GM12878 (cell line): ENCODE measurements around the gene VCP. TPM values are rescaled to one million over a fixed set of nuclear protein-coding genes. Genes with fewer than 3 reads are reported as not detected.

Source experiments
- BHLHE40 ChIP-seq, 2 experiments: fragments of 450-650 bp in 1 of 2; IDR thresholded peaks; 2 replicates each; pipeline ENCODE4 v1.6.1; 2011 to 2017; ENCODE audit warnings: low read depth in 2 of 2, borderline replicate concordance in 1 of 2, improper control_type of control experiment in 1 of 2, low read length in 1 of 2, mild to moderate bottlenecking in 1 of 2
- CREM ChIP-seq: IDR thresholded peaks from 2 replicates; pipeline ENCODE4 v1.6.1; 2014; ENCODE audit warnings: antibody characterized with exemption, low read depth
- IKZF2 ChIP-seq, 2 experiments: fragments of 450-650 bp; IDR thresholded peaks; 2 replicates each; pipeline ENCODE4 v1.6.1; 2017; ENCODE audit warnings: mild to moderate bottlenecking in 2 of 2, moderate library complexity in 2 of 2
- NFYB ChIP-seq: IDR thresholded peaks from 2 replicates; pipeline ENCODE4 v1.6.1; 2011; ENCODE audit warnings: low read depth, mild to moderate bottlenecking, low read length, improper control_type of control experiment, moderate library complexity; ENCODE audit not compliant: insufficient read depth
- PKNOX1 ChIP-seq: fragments of 450-650 bp; IDR thresholded peaks from 2 replicates; pipeline ENCODE4 v1.6.1; 2016; ENCODE audit warnings: mild to moderate bottlenecking
- SIN3A ChIP-seq: IDR thresholded peaks from 2 replicates; pipeline ENCODE4 v1.6.1; 2012; ENCODE audit warnings: low read depth, low read length, improper control_type of control experiment
- SMAD1 ChIP-seq: fragments of 450-650 bp; IDR thresholded peaks from 2 replicates; pipeline ENCODE4 v1.6.1; 2018; ENCODE audit warnings: mild to moderate bottlenecking, low read depth; ENCODE audit not compliant: partially characterized antibody
- SRF ChIP-seq, 2 experiments: IDR thresholded peaks; 2 replicates each; pipeline ENCODE4 v1.6.1; 2011; ENCODE audit warnings: low read depth in 2 of 2, low read length in 2 of 2, mild to moderate bottlenecking in 1 of 2, moderate library complexity in 1 of 2
- polyA plus RNA-seq, 11 experiments: library from polyadenylated mRNA; depleted of rRNA in 4 of 11; unstranded in 6 of 11; stranded (reverse) in 5 of 11; fragments of >200 nt; fragmentation: Nextera tagmentation in 4 of 11; fragmentation: Illumina TruSeq in 1 of 11; extraction: Ambion mirVana in 4 of 11; extraction: Trizol in 1 of 11; gene quantifications; 1 replicate in 1 of 11; 2 replicates in 10 of 11; pipeline versions ENCODE4 v1.2.1 to v1.2.3, GENCODE V29; 2011 to 2016; ENCODE audit warnings: inconsistent platforms in 2 of 11, missing spikeins in 2 of 11, low read depth in 1 of 11
- total RNA-seq, 4 experiments: library from RNA; depleted of rRNA in 3 of 4; stranded (reverse); fragments of >200 nt in 3 of 4; fragmentation: Illumina TruSeq in 1 of 4; extraction: Trizol in 1 of 4; gene quantifications; 2 replicates each; pipeline versions ENCODE4 v1.2.1 to v1.2.3, GENCODE V29; 2013 to 2021

VCP gene
- total and polyA plus RNA-seq, 10 of the 15 experiments (the other 5 are each of a cell fraction or from before 2014, with no cell fraction given), result 7.4 to 327 (median 244) TPM

GRCh38 chr9:35115680-35116538, 43.5 kb upstream of the VCP start, which contains the start of gene ATOSB (continued):
- TF ChIP-seq CREM (0 out of 2 replicates have a peak, but pooled peaks have one; percentile 31), PKNOX1 (peak; percentile 89), NFYB (peak; percentile 69), SMAD1 (no peak), IKZF2 (IDR thresholded peaks at IDR 0.05) (peak; percentile 41 to 58; a peak in 2 of 4 replicates), SRF (IDR thresholded peaks at IDR 0.05; ENCODE audit: low read depth in 2 of 2, low read length in 2 of 2) (no peak), SIN3A (peak; percentile 40), BHLHE40 (IDR thresholded peaks at IDR 0.05; ENCODE audit: borderline replicate concordance in 1 of 2, low read depth in 2 of 2, low read length in 1 of 2) (peak; percentile 97 to 98)
- TF ChIP-seq, all 136 proteins: peak for 17
